Ovary (tissue), 9 donors: ENCODE measurements around the gene HSPB7. TPM values are rescaled to one million over a fixed set of nuclear protein-coding genes. Genes with fewer than 3 reads are reported as not detected.
"Not testable (repeated sequence)": the region's sequence is repeated elsewhere in the genome, so short reads cannot be mapped to it uniquely, and the experiment has no call there.

Experiments used
- DNase-seq, 5 donors: peaks; one replicate each; pipeline ENCODE4 v3.0.0-alpha.2; 2019 to 2020
- H3K27ac ChIP-seq, 2 donors: fragments of 200-600 bp; one replicate each; pipeline versions ENCODE4 v1.5.1 to v1.8.0; 2019 to 2022
- H3K27me3 ChIP-seq: fragments of 200-600 bp; one replicate; pipeline ENCODE4 v1.8.0; 2022
- H3K36me3 ChIP-seq: fragments of 200-600 bp; sonication (generic); one replicate; pipeline ENCODE4 v1.5.1; 2019
- H3K4me1 ChIP-seq: one replicate; pipeline ENCODE4 v1.8.1; 2013; ENCODE audit warnings: mild to moderate bottlenecking, moderate library complexity; ENCODE audit not compliant: insufficient read depth
- H3K4me3 ChIP-seq: fragments of 200-600 bp; sonication (generic); one replicate; pipeline ENCODE4 v1.5.1; 2017
- H3K9me3 ChIP-seq, 2 donors: fragments of 200-600 bp in 1 of 2; sonication (generic) in 1 of 2; one replicate each; pipeline versions ENCODE4 v1.5.1 to v1.8.1; 2013 to 2019; ENCODE audit warnings: mild to moderate bottlenecking in 1 of 2, moderate library complexity in 1 of 2
- EP300 ChIP-seq: sonication (generic); formaldehyde crosslinking; IDR thresholded peaks from one replicate; pipeline ENCODE4 v1.6.1; 2017; ENCODE audit warnings: antibody characterized with exemption
- POLR2A ChIP-seq: fragments of 450-650 bp; IDR thresholded peaks from one replicate; pipeline ENCODE4 v1.6.1; 2017; ENCODE audit warnings: antibody characterized with exemption, mild to moderate bottlenecking, moderate library complexity
- WGBS, 3 donors: extraction: QIAGEN DNeasy Blood & Tissue Kit in 1 of 3; methylation state at CpG; one replicate each; pipeline versions ENCODE4 v1.1.5 to v1.1.7; 2013 to 2017; 5-methylcytosine and 5-hydroxymethylcytosine counted together
- intact Hi-C, 4 donors: fragments of 100-400 bp; cut with DNase I; formaldehyde crosslinking; loops; one replicate each; pipeline versions ENCODE4 v1.11.0 to v1.15.1; 2022 to 2023
- polyA plus RNA-seq, 2 donors: library from polyadenylated mRNA; stranded (reverse); fragments of 200-250 nt in 1 of 2; fragments of 350-450 nt in 1 of 2; fragmentation: Illumina TruSeq in 1 of 2; extraction: RNeasy Lipid Tissue Mini Kit (QIAGEN cat#74804) in 1 of 2; gene quantifications; one replicate each; pipeline ENCODE4 v1.2.3, GENCODE V29; 2013 to 2014
- total RNA-seq, 7 donors: library from RNA; depleted of rRNA in 2 of 7; stranded (reverse); fragments of >200 nt in 2 of 7; fragmentation: NEBNext Ultra II Directional in 3 of 7; extraction: Animal tissue kit (Norgen Biotek cat#: 25700) in 3 of 7; gene quantifications; one replicate each; pipeline versions ENCODE4 v1.1.0 to v1.2.4, GENCODE V29; 2016 to 2023
- TF ChIP-seq, protein P1 (sequence below), 3 donors: fragments of 450-650 bp in 2 of 3; fragments of 200-600 bp in 1 of 3; IDR thresholded peaks; one replicate each; pipeline versions ENCODE4 v1.5.1 to v1.8.0; 2016 to 2022; ENCODE audit warnings: antibody characterized with exemption in 3 of 3, mild to moderate bottlenecking in 1 of 3
- donor health status: DM: no; HTN: no; CAD: no; lungs with moderate emphysema.
- donor health status: DM: no; HTN: no; CAD: no.
- donor health status: Bipolar disorder and iron deficiency.
- donor health status: DM: yes; HTN: yes; CAD: no.
- donor health status: DM: no; HTN: no; CAD: no.
- donor health status: DM: yes; HTN: yes; CAD: no.

HSPB7 gene
- total and polyA plus RNA-seq, 9 donors: 1.9 to 68.7 (median 30.9) TPM

DNA sequence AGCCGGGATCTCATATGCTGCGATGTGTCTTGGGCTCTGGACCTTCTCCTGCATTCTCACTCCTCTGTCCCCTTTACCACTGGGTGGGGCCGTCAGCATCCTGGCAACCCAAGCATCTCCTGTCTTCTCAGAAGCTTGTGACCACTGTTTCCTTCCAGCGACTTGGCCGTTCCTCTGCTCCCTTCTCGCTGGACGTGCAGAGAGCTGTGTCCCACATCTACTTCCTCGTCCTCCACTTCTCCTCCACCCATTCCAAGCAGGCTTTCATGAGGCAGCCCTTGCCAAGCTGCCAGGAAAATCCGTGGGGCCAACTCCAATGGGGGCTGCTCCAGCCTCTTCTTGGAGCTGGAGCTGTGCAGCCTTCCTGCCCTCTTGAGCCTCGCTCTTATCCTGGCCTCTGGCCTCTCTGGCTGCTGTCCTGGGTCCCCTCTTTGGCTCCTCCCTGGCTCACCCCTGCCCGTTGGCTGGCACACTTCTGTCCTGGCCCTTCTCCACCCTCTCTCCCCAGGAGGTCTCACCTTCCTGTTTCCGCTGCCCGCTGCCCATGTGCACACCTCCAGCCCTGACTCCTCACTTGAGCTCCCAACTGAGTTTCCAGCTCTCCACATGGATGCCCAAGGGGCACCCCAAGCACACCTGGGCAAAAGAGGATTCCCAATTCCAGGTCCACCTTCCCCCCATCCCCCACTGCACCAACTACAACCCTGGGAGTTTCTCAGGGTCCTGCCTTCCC lies 46.9 kb upstream of the HSPB7 start:
- no peaks in the 10 kb centered on the region for H3K27me3 ChIP-seq
- H3K36me3 ChIP-seq: no peaks in the 10 kb centered on the region
- H3K4me3 ChIP-seq: no peak overlapping the region
- TF ChIP-seq, protein P1, sequence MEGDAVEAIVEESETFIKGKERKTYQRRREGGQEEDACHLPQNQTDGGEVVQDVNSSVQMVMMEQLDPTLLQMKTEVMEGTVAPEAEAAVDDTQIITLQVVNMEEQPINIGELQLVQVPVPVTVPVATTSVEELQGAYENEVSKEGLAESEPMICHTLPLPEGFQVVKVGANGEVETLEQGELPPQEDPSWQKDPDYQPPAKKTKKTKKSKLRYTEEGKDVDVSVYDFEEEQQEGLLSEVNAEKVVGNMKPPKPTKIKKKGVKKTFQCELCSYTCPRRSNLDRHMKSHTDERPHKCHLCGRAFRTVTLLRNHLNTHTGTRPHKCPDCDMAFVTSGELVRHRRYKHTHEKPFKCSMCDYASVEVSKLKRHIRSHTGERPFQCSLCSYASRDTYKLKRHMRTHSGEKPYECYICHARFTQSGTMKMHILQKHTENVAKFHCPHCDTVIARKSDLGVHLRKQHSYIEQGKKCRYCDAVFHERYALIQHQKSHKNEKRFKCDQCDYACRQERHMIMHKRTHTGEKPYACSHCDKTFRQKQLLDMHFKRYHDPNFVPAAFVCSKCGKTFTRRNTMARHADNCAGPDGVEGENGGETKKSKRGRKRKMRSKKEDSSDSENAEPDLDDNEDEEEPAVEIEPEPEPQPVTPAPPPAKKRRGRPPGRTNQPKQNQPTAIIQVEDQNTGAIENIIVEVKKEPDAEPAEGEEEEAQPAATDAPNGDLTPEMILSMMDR (IDR thresholded peaks at IDR 0.05): no peak
- 50 to 55% (median 52%) methylated on average over 13 of the region's 13 CpGs for WGBS, 3 donors
- no peak overlapping the region for H3K27ac ChIP-seq
- DNase-seq: no peak
- intact Hi-C loops: no loop called here
- no peaks in the 10 kb centered on the region for H3K9me3 ChIP-seq
- H3K4me1 ChIP-seq: no peaks in the 10 kb centered on the region

DNA sequence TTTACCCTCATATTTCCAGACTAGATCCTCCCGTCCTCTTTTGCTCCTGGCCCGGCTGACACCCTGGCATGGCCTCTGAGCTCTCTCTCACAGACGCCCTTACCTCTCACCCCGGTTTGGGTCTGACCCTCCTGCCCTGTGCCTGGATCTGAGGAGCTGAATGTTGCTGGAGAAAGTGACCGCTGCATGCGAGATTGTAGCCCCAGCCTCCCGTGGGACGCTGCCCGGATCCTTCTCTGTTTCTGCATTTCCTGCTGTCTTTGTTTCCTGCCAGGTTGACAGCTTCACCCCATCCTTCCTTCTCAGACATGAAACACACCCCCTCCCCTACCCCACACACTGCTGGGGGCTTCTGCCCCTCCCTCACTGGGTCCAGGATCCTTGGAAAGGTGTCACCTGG lies 46.1 kb upstream of the HSPB7 start:
- TF ChIP-seq EP300 (no peak), POLR2A (no peak)
- TF ChIP-seq, protein P1 (IDR thresholded peaks at IDR 0.05): no peak
- no peaks in the 10 kb centered on the region for H3K9me3 ChIP-seq
- WGBS, 3 donors: 47 to 61% (median 51%) methylated on average over 9 of the region's 9 CpGs
- no peaks in the 10 kb centered on the region for H3K27me3 ChIP-seq
- H3K4me1 ChIP-seq: no peaks in the 10 kb centered on the region
- intact Hi-C loops: no loop called here
- H3K36me3 ChIP-seq: no peaks in the 10 kb centered on the region
- no peak overlapping the region for H3K4me3 ChIP-seq
- DNase-seq: no peak
- no peak overlapping the region for H3K27ac ChIP-seq

DNA sequence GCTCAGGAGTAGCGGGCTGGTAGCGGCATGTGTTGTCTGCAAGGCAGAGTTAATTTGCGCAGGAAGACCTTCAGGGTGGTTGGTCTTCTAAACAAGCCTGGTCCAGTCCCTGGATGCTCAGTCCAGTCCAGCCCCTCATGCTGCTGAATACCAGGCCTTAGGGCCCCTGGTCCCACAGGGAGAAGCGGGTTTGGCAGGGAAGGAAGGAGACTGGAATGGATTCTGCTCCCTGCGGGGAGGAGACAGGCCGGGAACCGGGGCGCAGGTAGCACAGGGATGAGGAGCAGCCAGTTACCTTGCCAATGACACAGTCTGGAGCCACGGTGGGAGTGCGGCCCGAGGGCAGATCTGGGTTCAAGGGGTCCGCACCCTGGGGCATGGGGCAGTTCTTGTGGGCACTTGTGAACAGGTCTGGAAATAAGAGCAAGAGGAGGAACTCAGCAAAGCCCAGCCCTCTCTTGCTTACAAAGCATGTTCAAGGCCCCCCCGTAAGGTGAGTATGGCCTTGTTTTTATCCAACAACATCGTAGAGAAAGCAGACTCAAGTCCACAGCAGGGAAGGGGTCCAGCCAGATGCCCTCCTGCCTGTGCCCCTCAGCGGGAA lies 45.5 kb upstream of the HSPB7 start:
- Histone ChIP-seq H3K4me1 (no peaks in the 10 kb centered on the region), H3K27ac (no peak overlapping the region), H3K27me3 (no peaks in the 10 kb centered on the region), H3K4me3 (no peak overlapping the region), H3K9me3 (no peaks in the 10 kb centered on the region), H3K36me3 (no peaks in the 10 kb centered on the region)
- TF ChIP-seq EP300 (no peak), POLR2A (no peak)
- TF ChIP-seq, protein P1 (IDR thresholded peaks at IDR 0.05): no peak
- 85 to 90% (median 88%) methylated on average over 15 of the region's 15 CpGs for WGBS, 3 donors
- DNase-seq: no peak
- intact Hi-C loops: no loop called here

DNA sequence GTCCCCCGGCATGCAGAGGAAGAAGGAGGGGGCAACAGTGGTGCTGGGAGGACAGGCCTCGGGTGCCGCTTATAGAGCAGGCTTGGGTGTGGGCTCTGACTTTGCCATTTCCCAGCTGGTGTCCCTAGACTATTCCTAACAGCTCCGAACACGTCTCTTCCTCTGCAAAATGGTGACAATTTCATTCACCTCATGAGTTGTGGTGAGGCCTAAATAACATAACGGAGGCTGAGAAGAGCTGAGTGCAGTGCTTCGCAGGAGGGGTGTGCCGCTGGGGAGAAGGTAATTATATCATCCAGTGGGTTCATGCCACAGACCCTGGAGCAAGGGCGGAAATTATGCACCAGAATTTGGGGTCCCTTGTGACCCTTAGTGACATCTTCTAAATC lies 44.8 kb upstream of the HSPB7 start:
- H3K27me3 ChIP-seq, H3K9me3 ChIP-seq, H3K4me1 ChIP-seq, DNase-seq, intact Hi-C loops, H3K36me3 ChIP-seq, H3K27ac ChIP-seq, H3K4me3 ChIP-seq: not testable (repeated sequence)
- whole genome bisulfite sequencing, 3 donors: 85 to 89% (median 89%) methylated on average over 9 of the region's 9 CpGs

DNA sequence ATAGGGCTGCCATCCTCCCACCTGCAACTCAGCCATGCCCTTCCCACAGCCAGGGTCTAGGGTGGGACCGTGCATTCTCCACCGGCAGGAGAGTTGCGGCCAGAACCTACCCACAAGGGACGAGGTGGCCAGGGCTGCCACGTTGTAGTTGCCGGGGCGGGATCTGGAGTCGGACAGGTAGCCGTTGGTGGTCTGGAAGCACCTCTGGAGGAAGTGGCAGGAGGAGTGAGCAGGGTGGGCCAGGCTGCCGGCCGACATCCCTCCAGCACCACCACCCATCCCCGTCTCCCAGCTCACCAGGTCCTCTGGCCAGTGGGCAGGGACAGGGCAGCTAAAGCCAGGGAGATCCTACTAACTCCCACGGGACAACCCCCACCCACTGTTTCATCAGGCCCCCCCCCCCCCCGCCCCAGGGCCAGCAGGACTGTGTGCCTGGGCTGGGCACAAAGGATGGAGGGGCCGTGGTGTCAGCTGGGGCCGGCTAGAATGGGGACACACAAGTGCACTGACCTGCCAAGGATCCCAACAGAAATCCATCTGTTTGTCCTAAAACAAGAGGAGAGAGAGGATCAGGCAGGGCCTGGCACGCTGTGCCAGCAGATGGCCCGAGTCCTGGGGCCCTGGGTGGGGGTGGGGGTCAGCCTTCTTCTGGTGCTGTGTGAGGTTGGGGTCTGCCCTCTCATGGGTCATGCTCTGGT lies 44.3 kb upstream of the HSPB7 start:
- DNase-seq, H3K36me3 ChIP-seq, intact Hi-C loops, H3K27ac ChIP-seq, H3K4me1 ChIP-seq, H3K27me3 ChIP-seq, H3K4me3 ChIP-seq, H3K9me3 ChIP-seq: not testable (repeated sequence)
- WGBS, 3 donors: 67 to 70% (median 67%) methylated on average over 12 to 18 of the region's 18 CpGs
